Suprapubic skin (tissue), 4 donors: ENCODE results near the gene FCER1G. TPM values are rescaled to one million over a fixed set of nuclear protein-coding genes. Genes with fewer than 3 reads are reported as not detected.

Source experiments
- DNase-seq, 2 donors: peaks; one replicate each; pipeline ENCODE4 v3.0.0-alpha.2; 2019; ENCODE audit warnings: low spot score in 2 of 2
- H3K27ac ChIP-seq: fragments of 200-600 bp; sonication (generic); one replicate; pipeline ENCODE4 v1.5.1; 2019
- H3K27me3 ChIP-seq: fragments of 200-600 bp; sonication (generic); one replicate; pipeline ENCODE4 v1.5.1; 2019
- H3K36me3 ChIP-seq: fragments of 200-600 bp; sonication (generic); one replicate; pipeline ENCODE4 v1.5.1; 2019
- H3K4me1 ChIP-seq: fragments of 200-600 bp; sonication (generic); one replicate; pipeline ENCODE4 v1.5.1; 2019
- H3K4me3 ChIP-seq: fragments of 200-600 bp; sonication (generic); one replicate; pipeline ENCODE4 v1.5.1; 2019; ENCODE audit warnings: mild to moderate bottlenecking
- H3K9me3 ChIP-seq: fragments of 200-600 bp; sonication (generic); one replicate; pipeline ENCODE4 v1.5.1; 2019
- CTCF ChIP-seq, 2 donors: fragments of 200-600 bp in 1 of 2; fragments of 450-650 bp in 1 of 2; sonication (generic) in 1 of 2; IDR thresholded peaks; one replicate each; pipeline ENCODE4 v1.5.1; 2016 to 2019; ENCODE audit warnings: antibody characterized with exemption in 2 of 2, mild to moderate bottlenecking in 1 of 2, moderate library complexity in 1 of 2
- EP300 ChIP-seq: sonication (generic); formaldehyde crosslinking; IDR thresholded peaks from one replicate; pipeline ENCODE4 v1.6.1; 2017; ENCODE audit warnings: antibody characterized with exemption
- POLR2A ChIP-seq, 2 donors: fragments of 450-650 bp; IDR thresholded peaks; one replicate each; pipeline ENCODE4 v1.6.1; 2017; ENCODE audit warnings: antibody characterized with exemption in 2 of 2, mild to moderate bottlenecking in 2 of 2, moderate library complexity in 2 of 2
- POLR2AphosphoS5 ChIP-seq, 3 donors: sonication (generic); formaldehyde crosslinking; IDR thresholded peaks; one replicate each; pipeline ENCODE4 v1.6.1; 2017; ENCODE audit warnings: antibody characterized with exemption in 3 of 3
- WGBS: methylation state at CpG from one replicate; pipeline ENCODE4 v1.1.5; 2018; 5-methylcytosine and 5-hydroxymethylcytosine counted together
- total RNA-seq, 4 donors: library from RNA; depleted of rRNA; stranded (reverse); fragments of >200 nt; gene quantifications; one replicate each; pipeline ENCODE4 v1.1.0, GENCODE V29; 2016

FCER1G gene
- total RNA-seq, 4 donors from 2014 or later: 2.3 to 12.6 (median 4.6) TPM; not detected in 1

- Histone ChIP-seq H3K4me1 (peaks cover 82% of the 10 kb centered on the region), H3K4me3 (peak overlapping the region; percentile 64)
- 21% methylated on average over 13 of the region's 13 CpGs for WGBS
These were observed 13.9 kb upstream of the FCER1G start for GRCh38 chr1:161200992-161201835.

GRCh38 chr1:161201836-161202712 is 13.0 kb upstream of the FCER1G start, which contains the start of gene NDUFS2:
Gene NDUFS2 (plus strand): TSS chr1:161202367. CDS start chr1:161202386, 19 bp downstream.
- no peak for TF ChIP-seq CTCF (IDR thresholded peaks at IDR 0.05)
- TF ChIP-seq POLR2AphosphoS5 (IDR thresholded peaks at IDR 0.05): peak in 2 of 3 donors; percentile 88 to 89
- TF ChIP-seq POLR2A (IDR thresholded peaks at IDR 0.05): peak; percentile 61 to 71
- TF ChIP-seq EP300: no peak
- H3K27me3 ChIP-seq: no peaks in the 10 kb centered on the region
- H3K9me3 ChIP-seq: no peaks in the 10 kb centered on the region
- H3K36me3 ChIP-seq: peaks cover 36% of the 10 kb centered on the region
- WGBS: 1% methylated on average over 42 of the region's 53 CpGs
- H3K4me3 ChIP-seq: peak within 1 kb of the TSS; percentile 64
- peaks cover 76% of the 10 kb centered on the region for H3K4me1 ChIP-seq
- H3K27ac ChIP-seq: peak within 1 kb of the TSS; percentile 98
- peak; percentile 99 to 100 for DNase-seq

More at GRCh38 chr1:161200992-161201835, 13.9 kb upstream of the FCER1G start:
- peak; percentile 86 to 87 for DNase-seq
- TF ChIP-seq POLR2A (IDR thresholded peaks at IDR 0.05) (no peak), CTCF (IDR thresholded peaks at IDR 0.05) (no peak), POLR2AphosphoS5 (IDR thresholded peaks at IDR 0.05) (no peak), EP300 (no peak)
- Histone ChIP-seq H3K27ac (peak overlapping the region; percentile 98), H3K9me3 (no peaks in the 10 kb centered on the region), H3K36me3 (peaks cover 28% of the 10 kb centered on the region), H3K27me3 (no peaks in the 10 kb centered on the region)

- Histone ChIP-seq H3K36me3 (peaks cover 81% of the 10 kb centered on the region), H3K27me3 (no peaks in the 10 kb centered on the region), H3K9me3 (no peaks in the 10 kb centered on the region), H3K4me3 (no peak overlapping the region), H3K4me1 (peaks cover 39% of the 10 kb centered on the region), H3K27ac (peak overlapping the region; percentile 55)
- DNase-seq: no peak
- 72% methylated on average over 12 of the region's 12 CpGs for WGBS
- no peak for TF ChIP-seq POLR2A (IDR thresholded peaks at IDR 0.05)
- TF ChIP-seq CTCF (IDR thresholded peaks at IDR 0.05): no peak
- TF ChIP-seq EP300: no peak
- no peak for TF ChIP-seq POLR2AphosphoS5 (IDR thresholded peaks at IDR 0.05)
These were observed 8.5 kb upstream of the FCER1G start for GRCh38 chr1:161206411-161207140.

- TF ChIP-seq POLR2AphosphoS5 (IDR thresholded peaks at IDR 0.05) (no peak), CTCF (IDR thresholded peaks at IDR 0.05) (no peak), POLR2A (IDR thresholded peaks at IDR 0.05) (no peak), EP300 (peak; percentile 91)
- no peak for DNase-seq
- Histone ChIP-seq H3K36me3 (peaks cover 87% of the 10 kb centered on the region), H3K4me1 (peaks cover 35% of the 10 kb centered on the region), H3K4me3 (no peak overlapping the region), H3K27ac (peak overlapping the region; percentile 55), H3K9me3 (no peaks in the 10 kb centered on the region), H3K27me3 (no peaks in the 10 kb centered on the region)
- 68% methylated on average over 8 of the region's 8 CpGs for WGBS
These were observed 7.9 kb upstream of the FCER1G start for GRCh38 chr1:161207173-161207572.
